ENCODE data around the gene C3orf38.
"Not testable (repeated sequence)": the region's sequence is repeated elsewhere in the genome, so short reads cannot be mapped to it uniquely, and the experiment has no call there.

The C3orf38 gene

DNA sequence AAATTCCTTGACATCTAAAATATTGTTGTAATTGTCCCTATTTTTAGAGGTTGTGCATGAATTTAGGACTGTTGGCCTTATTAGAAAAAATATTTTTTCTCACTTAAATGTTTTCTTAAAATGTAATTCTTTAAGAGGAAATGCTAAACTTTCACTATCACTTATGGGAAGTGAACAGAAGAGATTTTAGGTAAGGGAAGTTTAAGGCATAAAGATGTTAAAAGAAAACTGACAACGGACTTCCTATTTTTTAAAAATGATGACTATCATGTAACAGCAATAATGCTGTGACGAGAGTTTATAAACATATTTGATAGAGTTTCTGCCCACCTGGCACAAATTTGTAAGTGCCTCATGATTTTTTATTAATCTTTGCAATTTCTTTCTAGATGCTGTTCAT lies 3.1 kb downstream of the C3orf38 start:
- DNase-seq (ENCODE audit: low read depth in 2 of 2, low spot score in 1 of 2) = no peak

DNA sequence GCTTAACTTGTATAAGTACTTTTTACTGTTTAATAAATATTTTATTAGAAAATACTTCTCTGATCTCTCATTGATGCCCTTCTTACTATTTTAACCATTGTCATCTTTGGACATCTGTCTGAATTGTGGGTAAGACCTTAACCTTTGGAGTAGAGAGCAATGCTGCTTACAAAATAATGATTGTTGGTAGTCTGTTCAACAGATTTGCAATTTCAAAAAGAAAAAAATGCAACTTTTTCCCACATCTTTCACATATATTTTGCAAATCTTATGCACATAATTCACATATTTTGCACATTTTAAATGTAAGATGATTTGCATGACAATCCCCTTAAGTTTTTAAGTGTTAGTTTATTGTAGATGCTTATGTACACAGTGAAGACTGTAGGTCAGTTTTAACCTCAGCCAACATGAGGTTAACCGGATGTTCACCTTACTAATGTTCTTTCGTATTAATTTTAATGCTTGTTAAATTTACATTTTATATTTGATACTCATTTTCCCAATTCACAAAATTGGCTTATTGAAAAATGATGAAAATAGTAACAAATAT lies 16.7 kb downstream of the C3orf38 start:
- DNase-seq (ENCODE audit: low read depth in 2 of 2, low spot score in 1 of 2) = no peak

DNA sequence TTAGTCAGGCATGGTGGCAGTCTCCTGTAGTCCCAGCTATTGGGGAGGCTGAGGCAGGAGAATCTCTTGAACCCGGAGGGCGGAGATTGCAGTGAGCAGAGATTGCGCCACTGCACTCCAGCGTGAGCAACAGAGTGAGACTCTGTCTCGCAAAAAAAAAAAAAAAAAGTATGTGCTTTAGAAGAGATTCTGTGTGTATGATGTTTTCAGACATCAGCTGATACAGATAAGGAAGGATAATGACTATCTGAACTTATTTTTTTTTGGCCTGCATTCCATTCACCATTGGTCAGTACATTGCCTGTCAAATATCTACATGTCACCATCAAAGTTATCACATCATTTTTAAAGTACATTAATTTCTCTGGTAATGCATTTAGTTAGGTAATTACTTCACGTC lies 17.4 kb downstream of the C3orf38 start:
- DNase-seq (ENCODE audit: low read depth in 2 of 2, low spot score in 1 of 2) = no peak

DNA sequence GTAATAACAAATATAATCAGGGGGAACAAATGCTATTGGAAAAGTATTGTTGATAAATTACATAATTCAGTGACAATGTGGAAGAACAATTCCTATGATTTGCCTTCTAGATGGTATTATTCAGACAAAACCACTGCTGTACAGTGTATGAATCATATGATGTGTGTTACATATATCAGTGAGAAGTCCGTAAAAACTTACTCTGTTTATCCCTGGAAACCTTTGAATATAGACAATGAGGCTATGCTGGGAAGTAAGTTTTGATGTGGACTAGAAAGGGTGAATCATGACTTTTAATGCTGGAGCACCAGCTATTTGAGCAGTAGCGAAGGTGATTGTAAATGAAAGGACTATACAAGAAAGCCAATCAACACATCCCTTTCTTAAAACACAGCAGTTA lies 17.9 kb downstream of the C3orf38 start:
- no peak for DNase-seq (ENCODE audit: low read depth in 2 of 2, low spot score in 1 of 2)

DNA sequence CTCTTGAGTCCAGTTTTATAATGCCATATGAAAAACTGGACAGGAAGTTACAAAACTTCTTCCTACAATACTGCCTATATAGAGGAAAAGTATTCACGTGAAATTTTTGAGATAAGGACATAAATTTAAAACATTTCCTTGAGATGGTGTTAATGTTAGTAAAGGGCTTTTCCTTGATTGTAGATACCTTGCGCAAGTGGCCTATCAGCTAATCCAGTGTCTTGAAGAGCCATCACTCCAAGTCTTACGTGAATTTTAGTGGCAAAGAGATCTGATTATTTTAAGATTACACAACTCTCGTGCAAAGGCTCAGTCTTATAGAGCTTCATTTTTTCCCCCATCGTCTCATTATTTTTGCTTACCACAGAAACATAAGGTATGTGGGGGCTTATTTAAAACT lies 18.4 kb downstream of the C3orf38 start:
- DNase-seq (ENCODE audit: low read depth in 2 of 2, low spot score in 1 of 2) = no peak

DNA sequence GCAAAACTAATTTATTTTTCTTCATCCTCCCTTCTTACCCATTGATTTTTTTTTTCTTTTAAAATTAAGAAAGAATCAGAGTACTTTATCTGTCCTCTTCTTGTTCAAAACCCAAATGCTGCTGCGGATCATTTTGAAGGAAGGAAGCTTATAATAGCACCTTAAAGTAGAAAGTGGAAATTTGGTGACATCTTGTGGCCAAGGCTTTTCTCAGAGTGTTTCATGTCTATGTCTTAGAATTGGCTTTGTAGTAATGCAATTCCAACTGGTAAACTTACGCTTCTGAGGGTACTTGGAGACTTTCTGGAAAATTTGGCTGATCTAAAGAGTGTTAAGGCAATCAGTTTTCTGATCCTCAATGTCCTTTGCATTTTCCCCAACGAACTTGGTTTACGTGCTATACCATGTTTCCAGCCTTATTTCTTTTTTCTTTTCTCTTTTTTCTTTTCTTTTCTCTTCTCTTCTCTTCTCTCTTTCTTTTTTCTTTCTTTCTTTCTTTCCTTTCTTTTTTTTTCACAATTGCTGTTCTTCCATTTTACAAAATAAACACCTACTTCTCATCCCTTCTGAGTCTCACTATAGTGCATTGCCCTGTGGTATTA lies 30.7 kb downstream of the C3orf38 start:
- no peak for DNase-seq (ENCODE audit: low read depth in 2 of 2, low spot score in 1 of 2)

DNA sequence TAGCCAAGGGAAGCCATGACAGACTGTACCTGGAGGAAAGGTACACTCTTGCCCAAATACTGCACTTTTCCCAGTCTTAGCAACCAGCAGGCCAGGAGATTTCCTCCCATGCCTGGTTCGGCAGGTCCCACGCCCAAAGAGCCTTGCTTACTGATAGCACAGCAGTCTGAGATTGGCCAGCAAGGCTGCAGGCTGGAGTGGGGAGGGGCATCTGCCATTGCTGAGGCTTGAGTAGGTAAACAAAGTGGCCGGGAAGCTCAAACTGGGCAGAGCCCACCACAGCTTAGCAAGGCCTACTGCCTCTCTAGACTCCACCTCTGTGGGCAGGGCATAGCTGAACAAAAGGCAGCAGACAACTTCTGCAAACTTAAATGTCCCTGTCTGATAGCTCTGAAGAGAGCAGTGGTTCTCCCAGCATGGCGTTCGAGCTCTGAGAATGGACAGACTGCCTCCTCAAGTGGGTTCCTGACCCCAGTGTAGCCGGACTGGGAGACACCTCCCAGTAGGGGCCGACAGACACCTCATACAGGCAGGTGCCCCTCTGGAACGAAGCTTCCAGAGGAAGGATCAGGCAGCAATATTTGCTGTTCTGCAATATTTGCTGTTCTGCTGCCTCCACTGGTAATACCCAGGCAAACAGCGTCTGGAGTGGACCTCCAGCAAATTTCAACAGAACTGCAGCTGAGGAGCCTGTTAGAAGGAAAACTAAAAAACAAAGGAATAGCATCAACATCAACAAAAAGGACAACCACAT lies 32.6 kb downstream of the C3orf38 start:
- DNase-seq (ENCODE audit: low read depth in 2 of 2, low spot score in 1 of 2) = not testable (repeated sequence)

DNA sequence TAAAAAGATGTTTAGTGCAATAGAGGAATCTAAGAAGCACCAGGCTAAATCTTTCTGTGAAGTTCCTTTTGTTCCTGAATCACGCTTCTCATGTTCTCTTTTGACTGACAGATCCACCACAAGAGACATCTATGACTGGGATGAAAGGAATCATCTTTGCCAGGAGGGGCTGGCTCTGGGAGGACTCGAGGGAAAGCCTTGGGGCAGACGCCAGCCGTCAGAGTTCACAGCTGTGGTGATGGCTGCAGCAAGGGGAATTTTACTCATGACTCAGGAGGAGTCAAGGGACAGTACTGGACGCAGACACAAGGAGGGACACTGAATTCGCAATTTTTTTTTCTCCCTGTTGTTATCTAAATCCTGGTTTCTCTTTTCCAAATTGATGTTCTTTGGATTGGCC lies 38.7 kb downstream of the C3orf38 start:
- DNase-seq (ENCODE audit: low read depth in 2 of 2, low spot score in 1 of 2) = no peak

DNA sequence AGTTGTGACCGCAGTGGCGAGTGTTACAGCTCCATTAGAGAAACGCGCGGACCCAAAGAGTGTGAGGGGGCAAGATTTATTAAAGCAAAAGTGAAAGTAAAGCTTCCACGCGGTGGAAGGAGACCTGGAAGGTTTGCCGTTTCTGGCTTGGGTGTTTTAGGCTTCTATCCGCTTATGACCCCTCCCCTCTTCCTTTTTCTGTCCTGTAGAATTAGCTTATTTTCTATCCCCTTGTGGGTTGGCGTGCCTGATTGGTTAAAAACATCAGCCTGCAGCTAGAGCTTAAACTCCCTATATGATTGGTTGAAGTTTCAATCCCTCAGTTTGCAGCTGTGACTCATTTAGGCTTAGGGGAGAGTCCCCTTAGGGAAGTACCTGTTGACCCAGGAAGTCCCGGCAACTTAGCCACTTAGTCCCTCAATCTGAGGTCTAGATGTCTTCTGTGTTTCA lies 39.6 kb downstream of the C3orf38 start:
- no peak for DNase-seq (ENCODE audit: low read depth in 2 of 2, low spot score in 1 of 2)

DNA sequence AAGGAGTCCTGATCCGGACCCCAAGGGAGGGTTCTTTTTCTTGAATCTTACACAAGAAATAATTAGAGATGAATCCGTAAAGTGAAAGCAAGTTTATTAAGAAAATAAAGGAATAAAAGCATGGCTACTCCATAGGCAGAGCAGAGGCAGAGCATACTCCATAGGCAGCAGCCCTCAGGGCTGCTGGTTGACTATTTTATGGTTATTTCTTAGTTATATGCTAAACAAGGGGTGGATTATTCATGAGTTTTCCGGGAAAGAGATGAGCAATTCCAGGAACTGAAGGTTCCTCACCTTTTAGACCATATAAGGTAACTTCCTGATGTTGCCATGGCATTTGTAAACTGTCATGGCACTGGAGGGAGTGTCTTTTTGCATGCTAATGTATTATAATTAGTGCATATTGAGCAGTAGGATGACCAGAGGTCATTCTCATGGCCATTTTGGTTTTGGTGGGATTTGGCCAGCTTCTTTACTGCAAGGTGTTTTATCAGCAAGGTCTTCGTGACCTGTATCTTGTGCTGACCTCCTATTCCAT lies 42.2 kb downstream of the C3orf38 start:
- no peak for DNase-seq (ENCODE audit: low read depth in 2 of 2, low spot score in 1 of 2)

DNA sequence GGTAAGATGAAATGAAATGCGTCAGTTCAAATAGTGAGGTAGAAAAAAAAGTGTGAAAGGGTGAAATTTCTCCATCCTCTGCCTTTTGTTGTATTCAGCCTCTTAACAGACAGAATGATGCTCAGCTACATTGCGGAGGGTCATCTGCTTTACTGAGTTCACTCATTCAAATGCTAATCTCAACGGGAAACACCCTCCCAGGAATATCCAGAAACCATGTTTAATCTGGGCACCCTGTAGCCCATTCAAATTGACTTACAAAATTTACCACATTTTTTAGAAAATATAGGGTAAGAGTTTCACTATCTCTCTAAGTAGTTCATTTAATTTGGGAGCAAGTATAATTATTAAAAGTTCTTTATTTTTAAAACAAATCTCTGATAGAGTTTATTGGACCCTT lies 42.9 kb downstream of the C3orf38 start:
- DNase-seq (ENCODE audit: low read depth in 2 of 2, low spot score in 1 of 2) = no peak

DNA sequence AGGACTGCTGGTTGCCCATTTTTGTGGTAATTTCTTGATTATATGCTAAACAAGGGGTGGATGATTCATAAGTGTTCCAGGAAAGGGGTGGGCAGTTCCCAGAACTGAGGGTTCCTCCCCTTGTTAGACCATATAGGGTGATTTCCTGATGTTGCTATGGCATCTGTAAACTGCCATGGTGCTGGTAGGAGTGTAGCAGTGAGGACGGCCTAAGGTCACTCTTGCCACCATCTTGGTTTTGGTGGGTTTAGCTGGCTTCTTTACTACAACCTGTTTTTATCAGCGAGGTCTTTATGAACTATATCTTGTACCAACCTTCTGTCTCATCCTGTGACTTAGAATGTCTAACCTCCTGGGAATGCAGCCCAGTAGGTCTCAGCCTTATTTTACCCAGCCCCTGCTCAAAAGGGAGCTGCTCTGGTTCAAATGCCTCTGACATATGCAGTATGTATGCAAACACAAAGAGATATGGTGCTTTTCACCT lies 46.2 kb downstream of the C3orf38 start:
- DNase-seq (ENCODE audit: low read depth in 2 of 2, low spot score in 1 of 2) = no peak

DNA sequence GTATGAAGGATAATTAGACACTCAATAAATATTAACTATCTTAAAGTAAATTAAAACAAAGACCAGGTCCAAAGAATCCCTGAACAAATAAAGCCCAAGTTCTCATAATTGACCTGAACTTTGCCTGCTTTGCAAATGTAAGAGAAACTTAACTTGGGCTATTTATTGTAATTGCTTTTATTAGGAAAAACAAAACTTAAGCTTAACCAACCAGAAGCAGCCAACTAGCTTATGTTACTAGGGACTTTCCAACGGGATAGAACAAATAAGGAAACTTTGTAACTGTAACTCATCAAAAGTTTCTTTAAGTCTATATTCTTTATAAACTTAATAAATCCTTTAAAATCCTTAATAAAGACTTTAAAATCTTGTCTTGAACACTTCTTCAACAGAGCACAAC lies 48.4 kb downstream of the C3orf38 start:
- no peak for DNase-seq (ENCODE audit: low read depth in 2 of 2, low spot score in 1 of 2)

DNA sequence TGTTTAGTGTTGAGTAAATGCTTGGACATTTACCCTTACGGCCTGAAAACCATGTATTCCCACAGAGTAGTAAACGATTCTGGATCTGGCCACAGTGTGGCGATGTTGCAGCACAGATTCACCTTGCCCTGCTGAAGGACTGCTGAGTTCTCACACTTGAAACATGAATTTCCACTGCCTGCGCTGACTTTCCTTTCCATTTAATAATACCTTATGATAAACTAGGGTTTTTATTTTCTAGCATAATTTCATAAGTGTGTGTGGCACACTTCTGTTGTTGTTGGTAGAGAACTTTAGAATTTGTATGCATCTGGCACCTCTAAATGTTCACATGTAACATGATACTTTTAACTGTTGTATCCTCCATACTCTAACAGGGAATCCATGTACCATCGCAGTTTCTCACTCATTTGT lies 53.9 kb downstream of the C3orf38 start:
- peak in 1 of 2 donors; percentile 13 for DNase-seq (ENCODE audit: low read depth in 2 of 2, low spot score in 1 of 2)
